KG1 (cell line): ENCODE measurements around the gene MINK1.
"Not testable (repeated sequence)": the region's sequence is repeated elsewhere in the genome, so short reads cannot be mapped to it uniquely, and the experiment has no call there.

Experiments
- DNase-seq: peaks from one replicate; lab custom pipeline; 2025; lab: John Stamatoyannopoulos, UW

MINK1 gene

GRCh38 chr17:4811471-4811870, 21.7 kb upstream of the MINK1 start:
- no peak for DNase-seq

GRCh38 chr17:4812690-4813089, 20.4 kb upstream of the MINK1 start:
- no peak for DNase-seq

- DNase-seq: no peak
Measured at GRCh38 chr17:4815043-4815675, 18.0 kb upstream of the MINK1 start.

- no peak for DNase-seq
Measured at GRCh38 chr17:4816826-4817225, 16.3 kb upstream of the MINK1 start.

- DNase-seq: no peak
Measured at GRCh38 chr17:4818276-4818675, 14.9 kb upstream of the MINK1 start.

- no peak for DNase-seq
Measured at GRCh38 chr17:4822835-4823234, 10.3 kb upstream of the MINK1 start.

GRCh38 chr17:4823373-4824089, 9.6 kb upstream of the MINK1 start:
- DNase-seq: no peak

- no peak for DNase-seq
Measured at GRCh38 chr17:4827399-4827798, 5.7 kb upstream of the MINK1 start.

- not testable (repeated sequence) for DNase-seq
Measured at GRCh38 chr17:4832829-4833177, 337 bp upstream of the MINK1 start.

GRCh38 chr17:4833941-4834680, 971 bp downstream of the MINK1 start:
- DNase-seq: no peak

GRCh38 chr17:4834681-4835020, 1.5 kb downstream of the MINK1 start:
- no peak for DNase-seq

GRCh38 chr17:4836221-4836620, 3.1 kb downstream of the MINK1 start:
- no peak for DNase-seq

- DNase-seq: no peak
Measured at GRCh38 chr17:4837471-4838308, 4.5 kb downstream of the MINK1 start.

GRCh38 chr17:4838309-4838785, 5.2 kb downstream of the MINK1 start:
- no peak for DNase-seq

GRCh38 chr17:4839221-4839620, 6.1 kb downstream of the MINK1 start:
- DNase-seq: no peak

- no peak for DNase-seq
Measured at GRCh38 chr17:4839965-4840892, 7.1 kb downstream of the MINK1 start.

- DNase-seq: no peak
Measured at GRCh38 chr17:4840893-4841242, 7.7 kb downstream of the MINK1 start.

- no peak for DNase-seq
Measured at GRCh38 chr17:4842376-4842775, 9.2 kb downstream of the MINK1 start.

GRCh38 chr17:4843321-4844000, 10.3 kb downstream of the MINK1 start:
- DNase-seq: no peak

- no peak for DNase-seq
Measured at GRCh38 chr17:4845118-4845517, 12.0 kb downstream of the MINK1 start.
